Liver (tissue), 9 donors: ENCODE data around the gene UVSSA. TPM values are rescaled to one million over a fixed set of nuclear protein-coding genes. Genes with fewer than 3 reads are reported as not detected.

Experiments used
- DNase-seq: peaks from one replicate; pipeline ENCODE4 v3.0.0-alpha.2; 2017; ENCODE audit warnings: low spot score
- H3K27ac ChIP-seq, 2 donors: one replicate each; pipeline ENCODE4 v1.7.0; 2013; ENCODE audit warnings: inconsistent platforms in 2 of 2, low read length in 2 of 2, control low read depth in 1 of 2, low read depth in 1 of 2, mild to moderate bottlenecking in 1 of 2
- H3K27me3 ChIP-seq, 4 donors: one replicate each; pipeline versions ENCODE4 v1.6.1 to v1.7.0; 2013; ENCODE audit warnings: low read length in 3 of 4, inconsistent platforms in 1 of 4, mild to moderate bottlenecking in 1 of 4, moderate library complexity in 1 of 4; ENCODE audit not compliant: control insufficient read depth in 4 of 4, insufficient read depth in 4 of 4
- H3K36me3 ChIP-seq, 4 donors: one replicate each; pipeline versions ENCODE4 v1.6.1 to v1.7.0; 2013; ENCODE audit warnings: low read length in 3 of 4, mild to moderate bottlenecking in 3 of 4, low read depth in 1 of 4, moderate library complexity in 1 of 4; ENCODE audit not compliant: control insufficient read depth in 4 of 4, insufficient read depth in 3 of 4
- H3K4me1 ChIP-seq, 4 donors: one replicate each; pipeline versions ENCODE4 v1.6.1 to v1.7.0; 2013; ENCODE audit warnings: low read length in 3 of 4, mild to moderate bottlenecking in 3 of 4, moderate library complexity in 1 of 4; ENCODE audit not compliant: control insufficient read depth in 4 of 4, insufficient read depth in 4 of 4
- H3K4me3 ChIP-seq, 3 donors: one replicate each; pipeline versions ENCODE4 v1.6.1 to v1.7.0; 2013; ENCODE audit warnings: low read length in 3 of 3, control low read depth in 1 of 3, low read depth in 1 of 3, mild to moderate bottlenecking in 1 of 3
- H3K9ac ChIP-seq, 2 donors: one replicate each; pipeline ENCODE4 v1.7.0; 2013; ENCODE audit warnings: low read length in 2 of 2, mild to moderate bottlenecking in 2 of 2, moderate library complexity in 2 of 2, control low read depth in 1 of 2, low read depth in 1 of 2
- H3K9me3 ChIP-seq, 4 donors: one replicate each; pipeline versions ENCODE4 v1.6.1 to v1.7.0; 2013; ENCODE audit warnings: low read length in 3 of 4; ENCODE audit not compliant: control insufficient read depth in 4 of 4
- CTCF ChIP-seq: fragments of 150-350 bp; IDR thresholded peaks from 2 replicates; pipeline ENCODE4 v1.5.1; 2017; ENCODE audit warnings: improper control_type of control experiment, low read depth, low read length; ENCODE audit not compliant: missing input control
- EGR1 ChIP-seq, 2 donors: IDR thresholded peaks; 2 replicates each; pipeline ENCODE4 v1.6.1; 2016 to 2018; ENCODE audit warnings: antibody characterized with exemption in 2 of 2, low read depth in 2 of 2
- FOXA1 ChIP-seq: IDR thresholded peaks from 2 replicates; pipeline ENCODE4 v1.6.1; 2016; ENCODE audit warnings: antibody characterized with exemption
- FOXA2 ChIP-seq: IDR thresholded peaks from 2 replicates; pipeline ENCODE4 v1.6.1; 2016; ENCODE audit warnings: antibody characterized with exemption
- GABPA ChIP-seq, 2 donors: IDR thresholded peaks in 1 of 2; conservative IDR thresholded peaks in 1 of 2; 2 replicates each; pipeline ENCODE4 v1.6.1; 2016; ENCODE audit warnings: antibody characterized with exemption in 2 of 2, mild to moderate bottlenecking in 1 of 2, moderate library complexity in 1 of 2
- HNF4A ChIP-seq, 2 donors: conservative IDR thresholded peaks; 2 replicates each; pipeline ENCODE4 v1.6.1; 2016; ENCODE audit warnings: antibody characterized with exemption in 2 of 2, mild to moderate bottlenecking in 2 of 2
- HNF4G ChIP-seq: IDR thresholded peaks from 2 replicates; pipeline ENCODE4 v1.6.1; 2016; ENCODE audit warnings: antibody characterized with exemption
- JUND ChIP-seq, 2 donors: IDR thresholded peaks; 2 replicates each; pipeline ENCODE4 v1.6.1; 2016; ENCODE audit warnings: antibody characterized with exemption in 2 of 2
- MAX ChIP-seq: IDR thresholded peaks from 2 replicates; pipeline ENCODE4 v1.6.1; 2016; ENCODE audit warnings: antibody characterized with exemption
- NR2F2 ChIP-seq: IDR thresholded peaks from 2 replicates; pipeline ENCODE4 v1.6.1; 2016; ENCODE audit warnings: antibody characterized with exemption
- RAD21 ChIP-seq, 2 donors: IDR thresholded peaks; 2 replicates each; pipeline ENCODE4 v1.6.1; 2016; ENCODE audit warnings: antibody characterized with exemption in 2 of 2, mild to moderate bottlenecking in 2 of 2
- RXRA ChIP-seq, 2 donors: IDR thresholded peaks; 2 replicates each; pipeline ENCODE4 v1.6.1; 2017 to 2018; ENCODE audit warnings: antibody characterized with exemption in 2 of 2, mild to moderate bottlenecking in 1 of 2
- SP1 ChIP-seq: IDR thresholded peaks from 2 replicates; pipeline ENCODE4 v1.6.1; 2018; ENCODE audit warnings: antibody characterized with exemption, mild to moderate bottlenecking
- TAF1 ChIP-seq: conservative IDR thresholded peaks from 2 replicates; pipeline ENCODE4 v1.6.1; 2016; ENCODE audit warnings: antibody characterized with exemption, mild to moderate bottlenecking
- YY1 ChIP-seq: IDR thresholded peaks from 2 replicates; pipeline ENCODE4 v1.6.1; 2016; ENCODE audit warnings: antibody characterized with exemption, mild to moderate bottlenecking
- WGBS: extraction: QIAGEN DNeasy Blood & Tissue Kit; methylation state at CpG from one replicate; pipeline ENCODE4 v1.1.7; 2013; 5-methylcytosine and 5-hydroxymethylcytosine counted together
- polyA plus RNA-seq, 2 donors: library from polyadenylated mRNA; stranded (reverse) in 1 of 2; unstranded in 1 of 2; fragments of 200-250 nt in 1 of 2; fragments of >200 nt in 1 of 2; fragmentation: Nextera tagmentation in 1 of 2; extraction: Ambion mirVana in 1 of 2; gene quantifications; one replicate each; pipeline versions ENCODE4 v1.2.1 to v1.2.3, GENCODE V29; 2013 to 2015
- total RNA-seq, 2 donors: library from RNA; depleted of rRNA; stranded (reverse); fragments of >200 nt; gene quantifications; one replicate each; pipeline ENCODE4 v1.2.3, GENCODE V29; 2014
- TF ChIP-seq, protein P1 (sequence below): IDR thresholded peaks from 2 replicates; pipeline ENCODE4 v1.6.1; 2016; ENCODE audit warnings: antibody characterized with exemption, mild to moderate bottlenecking
- TF ChIP-seq, protein P2 (sequence below): IDR thresholded peaks from 2 replicates; pipeline ENCODE4 v1.6.1; 2016; ENCODE audit warnings: antibody characterized with exemption
- TF ChIP-seq, protein P3 (sequence below): IDR thresholded peaks from 2 replicates; pipeline ENCODE4 v1.6.1; 2016; ENCODE audit warnings: antibody characterized with exemption
- donor health status: healthy.
- donor health status: healthy.
- donor health status: healthy.
- donor health status: healthy.
- donor health status: healthy.

Gene UVSSA
- total RNA-seq (10 to 100 TPM in 1 of 2 donors, 1 to 10 TPM in 1; 4.1 to 18.3 TPM), polyA plus RNA-seq (1 to 10 TPM; 2.2 to 3.1 TPM)

- Histone ChIP-seq H3K27ac (peak within 1 kb of the TSS; percentile 95 to 98), H3K27me3 (no peaks in the 10 kb centered on the region), H3K36me3 (no peaks in the 10 kb centered on the region), H3K4me3 (peak within 1 kb of the TSS; percentile 79 to 91 (median 89)), H3K9ac (peak within 1 kb of the TSS; percentile 84 to 92), H3K9me3 (no peaks in the 10 kb centered on the region), H3K4me1 (peaks cover 7 to 26% (median 16%) of the 10 kb centered on the region in 4 donors)
- whole genome bisulfite sequencing = under 1% methylated on average over 76 of the region's 76 CpGs
- DNase-seq = peak; percentile 100
- TF ChIP-seq TAF1 (no peak), RAD21 (IDR thresholded peaks at IDR 0.05) (no peak), MAX (no peak), CTCF (peak; percentile 1), RXRA (IDR thresholded peaks at IDR 0.05) (peak in 1 of 2 donors; percentile 10), YY1 (peak; percentile 41), HNF4G (no peak), FOXA2 (no peak), SP1 (peak; percentile 85), EGR1 (IDR thresholded peaks at IDR 0.05; ENCODE audit: low read depth in 2 of 2) (peak in 1 of 2 donors; percentile 66), HNF4A (conservative IDR thresholded peaks at IDR 0.05) (no peak), GABPA (IDR thresholded peaks at IDR 0.05 in 1 of 2, conservative IDR thresholded peaks at IDR 0.05 in 1 of 2) (peak; percentile 57 to 91), JUND (IDR thresholded peaks at IDR 0.05) (no peak), NR2F2 (peak; percentile 16), FOXA1 (no peak)
- TF ChIP-seq, protein P1, sequence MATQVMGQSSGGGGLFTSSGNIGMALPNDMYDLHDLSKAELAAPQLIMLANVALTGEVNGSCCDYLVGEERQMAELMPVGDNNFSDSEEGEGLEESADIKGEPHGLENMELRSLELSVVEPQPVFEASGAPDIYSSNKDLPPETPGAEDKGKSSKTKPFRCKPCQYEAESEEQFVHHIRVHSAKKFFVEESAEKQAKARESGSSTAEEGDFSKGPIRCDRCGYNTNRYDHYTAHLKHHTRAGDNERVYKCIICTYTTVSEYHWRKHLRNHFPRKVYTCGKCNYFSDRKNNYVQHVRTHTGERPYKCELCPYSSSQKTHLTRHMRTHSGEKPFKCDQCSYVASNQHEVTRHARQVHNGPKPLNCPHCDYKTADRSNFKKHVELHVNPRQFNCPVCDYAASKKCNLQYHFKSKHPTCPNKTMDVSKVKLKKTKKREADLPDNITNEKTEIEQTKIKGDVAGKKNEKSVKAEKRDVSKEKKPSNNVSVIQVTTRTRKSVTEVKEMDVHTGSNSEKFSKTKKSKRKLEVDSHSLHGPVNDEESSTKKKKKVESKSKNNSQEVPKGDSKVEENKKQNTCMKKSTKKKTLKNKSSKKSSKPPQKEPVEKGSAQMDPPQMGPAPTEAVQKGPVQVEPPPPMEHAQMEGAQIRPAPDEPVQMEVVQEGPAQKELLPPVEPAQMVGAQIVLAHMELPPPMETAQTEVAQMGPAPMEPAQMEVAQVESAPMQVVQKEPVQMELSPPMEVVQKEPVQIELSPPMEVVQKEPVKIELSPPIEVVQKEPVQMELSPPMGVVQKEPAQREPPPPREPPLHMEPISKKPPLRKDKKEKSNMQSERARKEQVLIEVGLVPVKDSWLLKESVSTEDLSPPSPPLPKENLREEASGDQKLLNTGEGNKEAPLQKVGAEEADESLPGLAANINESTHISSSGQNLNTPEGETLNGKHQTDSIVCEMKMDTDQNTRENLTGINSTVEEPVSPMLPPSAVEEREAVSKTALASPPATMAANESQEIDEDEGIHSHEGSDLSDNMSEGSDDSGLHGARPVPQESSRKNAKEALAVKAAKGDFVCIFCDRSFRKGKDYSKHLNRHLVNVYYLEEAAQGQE = no peak
- TF ChIP-seq, protein P2, sequence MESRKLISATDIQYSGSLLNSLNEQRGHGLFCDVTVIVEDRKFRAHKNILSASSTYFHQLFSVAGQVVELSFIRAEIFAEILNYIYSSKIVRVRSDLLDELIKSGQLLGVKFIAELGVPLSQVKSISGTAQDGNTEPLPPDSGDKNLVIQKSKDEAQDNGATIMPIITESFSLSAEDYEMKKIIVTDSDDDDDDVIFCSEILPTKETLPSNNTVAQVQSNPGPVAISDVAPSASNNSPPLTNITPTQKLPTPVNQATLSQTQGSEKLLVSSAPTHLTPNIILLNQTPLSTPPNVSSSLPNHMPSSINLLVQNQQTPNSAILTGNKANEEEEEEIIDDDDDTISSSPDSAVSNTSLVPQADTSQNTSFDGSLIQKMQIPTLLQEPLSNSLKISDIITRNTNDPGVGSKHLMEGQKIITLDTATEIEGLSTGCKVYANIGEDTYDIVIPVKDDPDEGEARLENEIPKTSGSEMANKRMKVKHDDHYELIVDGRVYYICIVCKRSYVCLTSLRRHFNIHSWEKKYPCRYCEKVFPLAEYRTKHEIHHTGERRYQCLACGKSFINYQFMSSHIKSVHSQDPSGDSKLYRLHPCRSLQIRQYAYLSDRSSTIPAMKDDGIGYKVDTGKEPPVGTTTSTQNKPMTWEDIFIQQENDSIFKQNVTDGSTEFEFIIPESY = no peak
- TF ChIP-seq, protein P3, sequence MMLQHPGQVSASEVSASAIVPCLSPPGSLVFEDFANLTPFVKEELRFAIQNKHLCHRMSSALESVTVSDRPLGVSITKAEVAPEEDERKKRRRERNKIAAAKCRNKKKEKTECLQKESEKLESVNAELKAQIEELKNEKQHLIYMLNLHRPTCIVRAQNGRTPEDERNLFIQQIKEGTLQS = no peak
These were observed at the start of gene UVSSA for GRCh38 chr4:1346781-1347409. TSS of gene UVSSA (plus strand) at chr4:1347208. CDS start at chr4:1348092, 884 bp downstream.
